Activated CD8-positive, alpha-beta memory T cell treated with anti-CD3 and anti-CD28 coated beads, Interleukin-2, amount 10 ng/mL, durations not matched to agents 7 days and 5 days (primary cell): ENCODE measurements around the gene CPTP. TPM values are rescaled to one million over a fixed set of nuclear protein-coding genes. Genes with fewer than 3 reads are reported as not detected.

Experiments
- ATAC-seq: fragments of 150-1000 bp; cut with Tn5 transposase; one replicate; pipeline ENCODE4 v1.10.0; 2021; ENCODE audit warnings: moderate library complexity
- CTCF ChIA-PET: fragments of 350-600 bp; sonication (Branson Sonifier 250); formaldehyde crosslinking; loops from one replicate; lab custom pipeline; 2021; ENCODE audit warnings: antibody characterized with exemption; lab: Charles Lee
- DNase-seq: peaks from one replicate; pipeline ENCODE4 v3.0.0-alpha.2; 2020
- H3K27ac Mint-ChIP-seq: one replicate; pipeline ENCODE4 v1.8.0; 2021; ENCODE audit warnings: mild to moderate bottlenecking, mixed read lengths
- H3K27me3 Mint-ChIP-seq: one replicate; pipeline ENCODE4 v1.8.0; 2021; ENCODE audit warnings: mixed read lengths
- H3K36me3 Mint-ChIP-seq: one replicate; pipeline ENCODE4 v1.8.0; 2021; ENCODE audit warnings: mild to moderate bottlenecking, mixed read lengths
- H3K4me1 Mint-ChIP-seq: one replicate; pipeline ENCODE4 v1.8.0; 2021; ENCODE audit warnings: mixed read lengths
- H3K4me3 Mint-ChIP-seq: one replicate; pipeline ENCODE4 v1.8.0; 2021; ENCODE audit warnings: mild to moderate bottlenecking, moderate library complexity, mixed read lengths
- H3K9me3 Mint-ChIP-seq: one replicate; pipeline ENCODE4 v1.8.0; 2022; ENCODE audit warnings: low read depth, mixed read lengths
- microRNA-seq: library from miRNA; unstranded; fragments of <30 nt; microRNA quantifications from one replicate; pipeline ENCODE4 v1.2.0, GENCODE V29; 2022
- total RNA-seq, 2 experiments: library from RNA; stranded (reverse); gene quantifications; one replicate each; pipeline ENCODE4 v1.2.3, GENCODE V29; 2021

CPTP gene
- total RNA-seq, 2 experiments from 2014 or later = 17.6 to 18.5 TPM

- CTCF ChIA-PET = interaction anchor here (0.6 to 5.8 kb wide), 33 partner anchors 9 to 537 kb away, joined by 3 to 42 read pairs (median 4); partner anchors contain the start of genes CCNL2, DVL1, MIB2 and MXRA8
- peak; percentile 40 for ATAC-seq
- Mint-ChIP-seq H3K9me3 (no peaks in the 10 kb centered on the region), H3K4me3 (peak overlapping the region; percentile 30), H3K27ac (peak overlapping the region; percentile 65), H3K27me3 (no peaks in the 10 kb centered on the region), H3K36me3 (peaks cover 7% of the 10 kb centered on the region), H3K4me1 (peaks cover 42% of the 10 kb centered on the region)
- DNase-seq = peak; percentile 87
Observed at GRCh38 chr1:1371746-1372711, 47.4 kb downstream of the CPTP start.

- no peak for DNase-seq
- no peak for ATAC-seq
- Mint-ChIP-seq H3K4me3 (peak overlapping the region; percentile 84), H3K27ac (peak overlapping the region; percentile 67), H3K4me1 (peaks cover 42% of the 10 kb centered on the region), H3K36me3 (peaks cover 7% of the 10 kb centered on the region), H3K9me3 (no peaks in the 10 kb centered on the region), H3K27me3 (no peaks in the 10 kb centered on the region)
- CTCF ChIA-PET = interaction anchor here (1.0 to 5.8 kb wide), 12 partner anchors 14 to 251 kb away, joined by 3 to 42 read pairs (median 10); partner anchors contain the start of genes CCNL2, DVL1 and MXRA8
Observed at GRCh38 chr1:1373051-1373814, 48.6 kb downstream of the CPTP start.

- DNase-seq = no peak
- peak overlapping the region; percentile 96 for H3K27ac Mint-ChIP-seq
Observed at GRCh38 chr1:1373815-1374588, 49.4 kb downstream of the CPTP start.

GRCh38 chr1:1374589-1374928, 50.0 kb downstream of the CPTP start:
- Mint-ChIP-seq H3K27ac (peak overlapping the region; percentile 96), H3K9me3 (no peaks in the 10 kb centered on the region), H3K4me3 (peak overlapping the region; percentile 84), H3K27me3 (no peaks in the 10 kb centered on the region), H3K36me3 (peaks cover 7% of the 10 kb centered on the region), H3K4me1 (peaks cover 42% of the 10 kb centered on the region)
- DNase-seq (no peak), ATAC-seq (no peak)
- CTCF ChIA-PET = interaction anchor here (0.9 to 3.5 kb wide), 14 partner anchors 11 to 316 kb away, joined by 3 to 41 read pairs (median 4); partner anchors contain the start of genes CCNL2, DVL1 and MXRA8

More at GRCh38 chr1:1373815-1374588, 49.4 kb downstream of the CPTP start:
- CTCF ChIA-PET = interaction anchor here (1.4 to 3.5 kb wide), 8 partner anchors 13 to 305 kb away, joined by 3 to 41 read pairs (median 5); partner anchors contain the start of genes CCNL2, DVL1 and MXRA8
- H3K4me1 Mint-ChIP-seq = peaks cover 42% of the 10 kb centered on the region
- H3K9me3 Mint-ChIP-seq = no peaks in the 10 kb centered on the region
- ATAC-seq = no peak
- H3K4me3 Mint-ChIP-seq = peak overlapping the region; percentile 84
- no peaks in the 10 kb centered on the region for H3K27me3 Mint-ChIP-seq
- H3K36me3 Mint-ChIP-seq = peaks cover 7% of the 10 kb centered on the region

- H3K4me1 Mint-ChIP-seq = peaks cover 42% of the 10 kb centered on the region
- H3K27ac Mint-ChIP-seq = peak within 1 kb of the TSS; percentile 96
- CTCF ChIA-PET = interaction anchor here (0.6 to 3.5 kb wide), 17 partner anchors 10 to 524 kb away, joined by 3 to 41 read pairs (median 4); partner anchors contain the start of genes CCNL2, DVL1, MRPL20 and MXRA8
- no peaks in the 10 kb centered on the region for H3K9me3 Mint-ChIP-seq
- ATAC-seq (peak; percentile 87), DNase-seq (peak; percentile 99)
- peaks cover 7% of the 10 kb centered on the region for H3K36me3 Mint-ChIP-seq
- H3K4me3 Mint-ChIP-seq = peak within 1 kb of the TSS; percentile 84
- H3K27me3 Mint-ChIP-seq = no peaks in the 10 kb centered on the region
Observed at GRCh38 chr1:1374929-1375662, 50.5 kb downstream of the CPTP start, which contains the start of gene AURKAIP1. AURKAIP1 (minus strand) TSS chr1:1375207; CDS start chr1:1374756, 451 bp downstream.

DNA sequence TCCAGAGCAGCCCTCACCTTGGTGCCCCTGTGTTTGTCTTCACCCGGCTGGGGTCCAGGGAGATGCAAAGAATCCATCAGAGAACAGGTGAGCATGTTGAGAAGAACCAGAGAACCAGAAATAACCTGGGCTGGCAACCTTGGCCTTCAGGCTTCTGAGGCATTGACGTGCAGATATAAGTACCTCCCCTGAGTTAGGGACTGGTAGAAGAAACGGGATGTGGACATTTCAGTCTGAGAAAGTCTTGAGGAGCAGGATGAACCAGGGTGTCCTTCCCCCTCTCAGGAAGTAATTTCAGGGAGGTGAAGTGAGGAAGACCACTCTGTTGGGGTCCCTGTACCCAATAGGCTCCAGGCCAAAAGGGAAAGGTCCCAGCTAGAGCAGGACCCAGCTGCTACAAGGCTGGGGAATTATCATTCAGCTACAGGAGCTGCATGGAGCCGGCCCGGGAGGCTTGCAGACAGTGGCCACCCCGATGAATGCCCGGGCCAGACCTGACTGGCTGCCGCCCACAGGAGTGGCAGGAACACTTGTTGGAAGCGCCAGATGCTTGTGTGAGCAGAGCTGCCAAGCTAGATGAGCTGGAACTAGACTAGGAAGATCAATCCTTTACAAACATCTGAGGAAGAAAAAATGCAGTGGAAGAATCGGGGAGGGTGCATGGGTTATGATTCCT, 52.1 kb downstream of the CPTP start:
- no peaks in the 10 kb centered on the region for H3K27me3 Mint-ChIP-seq
- no peak for DNase-seq
- no peak for ATAC-seq
- peak overlapping the region; percentile 84 for H3K4me3 Mint-ChIP-seq
- CTCF ChIA-PET = interaction anchor here (1.6 to 2.3 kb wide), 2 partner anchors 12 to 23 kb away, joined by 4 to 7 read pairs; partner anchors contain the start of gene CCNL2
- H3K4me1 Mint-ChIP-seq = peaks cover 32% of the 10 kb centered on the region
- H3K27ac Mint-ChIP-seq = peak overlapping the region; percentile 78
- H3K9me3 Mint-ChIP-seq = no peaks in the 10 kb centered on the region
- peaks cover 7% of the 10 kb centered on the region for H3K36me3 Mint-ChIP-seq

DNA sequence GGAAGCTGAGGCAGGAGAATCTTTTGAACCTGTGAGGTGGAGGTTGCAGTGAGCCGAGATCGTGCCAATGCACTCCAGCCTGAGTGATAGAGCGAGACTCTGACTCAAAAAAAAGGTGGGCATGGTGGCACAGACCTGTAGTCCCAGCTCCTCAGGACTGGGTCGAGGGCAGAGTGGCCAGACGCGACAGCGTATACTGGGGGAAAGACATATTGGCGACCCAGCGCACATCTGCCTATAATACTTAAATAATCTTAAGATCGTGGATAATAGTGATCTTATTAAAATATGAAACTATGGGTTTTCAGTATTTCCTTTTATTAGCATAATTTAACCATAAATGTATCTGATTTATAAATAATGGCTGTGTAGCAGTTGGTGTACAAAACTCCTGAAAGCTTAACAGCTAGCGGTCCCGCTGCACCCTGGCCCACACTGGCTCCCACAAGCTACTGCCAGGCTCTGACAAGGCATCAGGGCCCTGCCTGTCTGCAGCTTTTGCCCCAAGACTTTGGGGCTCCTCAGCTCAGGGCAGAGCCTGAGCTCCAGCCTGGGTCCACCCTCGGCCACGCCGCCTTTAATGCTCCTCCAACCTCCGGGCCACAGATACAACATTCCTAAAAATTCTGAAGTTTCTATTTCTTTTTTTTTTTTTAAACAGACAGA, 53.1 kb downstream of the CPTP start:
- CTCF ChIA-PET = interaction anchor here (0.7 to 2.3 kb wide), 3 partner anchors 11 to 714 kb away, joined by 3 to 7 read pairs (median 4); partner anchors contain the start of gene CCNL2
- no peaks in the 10 kb centered on the region for H3K27me3 Mint-ChIP-seq
- no peak overlapping the region for H3K4me3 Mint-ChIP-seq
- H3K36me3 Mint-ChIP-seq = peaks cover 7% of the 10 kb centered on the region
- DNase-seq (no peak), ATAC-seq (no peak)
- no peak overlapping the region for H3K27ac Mint-ChIP-seq
- no peaks in the 10 kb centered on the region for H3K9me3 Mint-ChIP-seq
- peaks cover 25% of the 10 kb centered on the region for H3K4me1 Mint-ChIP-seq

Small RNA genes lying within 50 kb of the gene (microRNA-seq; reads per million reads assigned to microRNA genes)
- not detected for gene MIR6726
- gene MIR6727 = not detected
- not detected for gene MIR6808

Other genes starting within 250 kb of the CPTP start
- 10 to 100 TPM; 22.9 to 23.6 TPM for gene C1orf159, start 208.7 kb upstream of the CPTP start, total RNA-seq
- gene TTLL10, start 150.9 kb upstream of the CPTP start, total RNA-seq = not detected
- 100 to 1,000 TPM in 1 of 2 experiments, 10 to 100 TPM in 1; 28.1 to 156 TPM for gene TNFRSF18, start 118.2 kb upstream of the CPTP start, total RNA-seq
- 10 to 100 TPM in 1 of 2 experiments, 1 to 10 TPM in 1; 8.1 to 72.4 TPM for gene TNFRSF4, start 110.6 kb upstream of the CPTP start, total RNA-seq
- 100 to 1,000 TPM; 109 to 144 TPM for gene SDF4, start 92.8 kb upstream of the CPTP start, total RNA-seq
- gene B3GALT6, start 92.6 kb upstream of the CPTP start, total RNA-seq = 10 to 100 TPM; 17.6 to 25.5 TPM
- 1 to 10 TPM; 2.0 to 2.6 TPM for gene C1QTNF12, start 78.1 kb upstream of the CPTP start, total RNA-seq
- 10 to 100 TPM; 71.3 to 83.3 TPM for gene UBE2J2, start 50.9 kb upstream of the CPTP start, total RNA-seq
- 1 to 10 TPM; 4.7 to 5.0 TPM for gene SCNN1D, start 44.4 kb upstream of the CPTP start, total RNA-seq
- gene ACAP3, start 16.9 kb upstream of the CPTP start, total RNA-seq = 10 to 100 TPM; 71.7 to 99.9 TPM
- 10 to 100 TPM; 26.3 to 27.2 TPM for gene PUSL1, start 16.2 kb upstream of the CPTP start, total RNA-seq
- gene INTS11, start 142 bp upstream of the CPTP start, total RNA-seq = 100 to 1,000 TPM; 126 to 135 TPM
- gene TAS1R3, start 6.5 kb downstream of the CPTP start, total RNA-seq = under 1 TPM; 0.77 to 0.82 TPM
- 10 to 100 TPM; 35.2 to 42.0 TPM for gene DVL1, start 24.6 kb downstream of the CPTP start, total RNA-seq
- under 1 TPM in 1 of 2 experiments, not detected in 1; 0.61 TPM for gene MXRA8, start 33.8 kb downstream of the CPTP start, total RNA-seq
- gene AURKAIP1, start 50.4 kb downstream of the CPTP start, total RNA-seq = 100 to 1,000 TPM; 139 to 141 TPM
- gene CCNL2, start 74.5 kb downstream of the CPTP start, total RNA-seq = 100 to 1,000 TPM; 120 to 124 TPM
- 100 to 1,000 TPM in 1 of 2 experiments, 10 to 100 TPM in 1; 95.2 to 130 TPM for gene MRPL20, start 82.5 kb downstream of the CPTP start, total RNA-seq
- gene ANKRD65, start 96.5 kb downstream of the CPTP start, total RNA-seq = not detected
- gene VWA1, start 110.9 kb downstream of the CPTP start, total RNA-seq = under 1 TPM; 0.20 to 0.28 TPM
- under 1 TPM; 0.38 to 0.87 TPM for gene ATAD3C, start 124.9 kb downstream of the CPTP start, total RNA-seq
- gene ATAD3B, start 147.0 kb downstream of the CPTP start, total RNA-seq = 10 to 100 TPM; 46.5 to 63.3 TPM
- 10 to 100 TPM; 45.1 to 58.9 TPM for gene ATAD3A, start 187.4 kb downstream of the CPTP start, total RNA-seq
- under 1 TPM; 0.38 to 0.61 TPM for gene TMEM240, start 215.8 kb downstream of the CPTP start, total RNA-seq